Muscle layer of colon (tissue), 2 donors: ENCODE measurements around the gene C4BPA.

Source experiments
- H3K27ac ChIP-seq: one replicate; pipeline ENCODE4 v1.7.0; 2013; ENCODE audit warnings: low read depth, mild to moderate bottlenecking, low read length, moderate library complexity
- H3K27me3 ChIP-seq, 2 donors: one replicate each; pipeline ENCODE4 v1.7.0; 2013; ENCODE audit warnings: low read length in 2 of 2, mild to moderate bottlenecking in 2 of 2; ENCODE audit not compliant: insufficient read depth in 2 of 2, control insufficient read depth in 1 of 2
- H3K36me3 ChIP-seq: one replicate; pipeline ENCODE4 v1.7.0; 2013; ENCODE audit warnings: mild to moderate bottlenecking, low read length; ENCODE audit not compliant: insufficient read depth
- H3K4me1 ChIP-seq: one replicate; pipeline ENCODE4 v1.7.0; 2013; ENCODE audit warnings: mild to moderate bottlenecking, low read length; ENCODE audit not compliant: insufficient read depth
- H3K4me3 ChIP-seq, 2 donors: one replicate each; pipeline ENCODE4 v1.7.0; 2013; ENCODE audit warnings: low read length in 2 of 2, low read depth in 1 of 2, mild to moderate bottlenecking in 1 of 2, moderate library complexity in 1 of 2
- H3K9ac ChIP-seq: one replicate; pipeline ENCODE4 v1.7.0; 2013; ENCODE audit warnings: low read length
- H3K9me3 ChIP-seq: one replicate; pipeline ENCODE4 v1.7.0; 2013; ENCODE audit warnings: mild to moderate bottlenecking, low read length
- donor health status: abdominal sarcoma.
- donor health status: Adenocarcinoma of cecum.

Gene C4BPA

DNA sequence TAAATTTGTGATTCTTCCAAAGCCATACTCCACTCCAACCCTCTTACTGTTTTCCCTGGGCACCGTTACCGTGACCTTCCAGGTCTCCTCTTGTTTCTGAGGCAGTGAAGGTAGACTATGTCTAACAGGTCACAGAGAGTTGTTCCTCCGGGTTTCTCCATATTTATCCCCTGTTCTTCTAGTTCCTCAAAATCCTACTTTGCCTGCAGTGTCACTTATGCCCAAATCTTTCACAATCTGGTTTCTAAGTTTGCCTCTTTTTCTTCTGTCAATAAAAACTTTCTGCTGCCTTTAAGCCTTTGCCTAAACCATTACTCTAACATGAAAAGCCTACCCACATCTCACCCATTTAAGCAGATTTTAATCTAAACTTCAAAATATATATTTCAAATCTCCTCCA lies 87.7 kb downstream of the C4BPA start:
- no peak overlapping the region for H3K27ac ChIP-seq
- H3K4me1 ChIP-seq = no peaks in the 10 kb centered on the region
- no peak overlapping the region for H3K4me3 ChIP-seq
- no peaks in the 10 kb centered on the region for H3K27me3 ChIP-seq
- no peaks in the 10 kb centered on the region for H3K36me3 ChIP-seq
- H3K9ac ChIP-seq = no peak overlapping the region
- no peaks in the 10 kb centered on the region for H3K9me3 ChIP-seq

DNA sequence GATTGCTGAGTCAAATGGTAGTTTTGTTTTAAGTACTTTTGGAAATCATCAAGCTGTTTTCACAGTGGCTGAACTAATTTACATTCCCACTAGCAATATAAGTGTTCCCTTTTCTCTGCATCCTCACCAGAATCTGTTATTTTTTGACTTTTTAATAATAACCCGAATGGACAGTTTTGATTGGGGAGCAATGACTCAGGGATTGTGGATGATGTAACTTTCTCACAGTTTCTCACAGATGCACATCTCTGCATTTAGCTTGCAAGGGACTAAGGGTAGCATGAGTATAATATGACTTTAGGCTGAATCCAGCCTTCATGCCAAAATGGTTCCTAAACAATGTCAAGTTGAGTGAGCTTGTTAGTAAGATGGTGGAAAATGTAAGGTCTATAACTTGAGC lies 90.2 kb downstream of the C4BPA start:
- H3K9ac ChIP-seq = no peak overlapping the region
- no peak overlapping the region for H3K4me3 ChIP-seq
- H3K27me3 ChIP-seq = no peaks in the 10 kb centered on the region
- no peaks in the 10 kb centered on the region for H3K9me3 ChIP-seq
- H3K27ac ChIP-seq = no peak overlapping the region
- no peaks in the 10 kb centered on the region for H3K4me1 ChIP-seq
- no peaks in the 10 kb centered on the region for H3K36me3 ChIP-seq
